Measurements from ENCODE around the gene SPANXN2.
"Not testable (repeated sequence)": the region's sequence is repeated elsewhere in the genome, so short reads cannot be mapped to it uniquely, and the experiment has no call there.

The SPANXN2 gene, protein sequence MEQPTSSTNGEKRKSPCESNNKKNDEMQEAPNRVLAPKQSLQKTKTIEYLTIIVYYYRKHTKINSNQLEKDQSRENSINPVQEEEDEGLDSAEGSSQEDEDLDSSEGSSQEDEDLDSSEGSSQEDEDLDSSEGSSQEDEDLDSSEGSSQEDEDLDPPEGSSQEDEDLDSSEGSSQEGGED
- 0 reads per million in 3 experiments for total RNA-seq

DNA sequence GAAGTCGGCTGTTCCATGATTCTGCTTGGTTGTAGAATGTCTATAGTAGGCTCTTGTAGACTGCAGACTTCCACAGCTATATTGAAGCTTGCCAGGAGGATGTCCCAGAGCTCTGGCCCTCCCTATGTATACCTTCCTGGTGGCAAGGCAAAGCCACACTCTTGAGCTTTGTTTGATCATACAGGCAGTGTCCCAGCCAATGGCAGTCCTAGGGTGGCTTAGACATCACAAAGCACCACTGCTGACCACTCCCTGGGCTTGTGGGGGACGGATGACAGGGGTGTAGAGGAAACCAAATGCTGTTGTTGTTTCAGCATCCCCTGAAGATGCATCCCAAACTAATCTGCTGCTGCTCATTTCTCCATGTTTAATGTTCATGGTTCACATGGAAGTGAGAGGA lies at the start of gene SPANXN2:
Gene SPANXN2, minus strand, starts transcription at position 101 of the 400 bp plus-strand sequence. Its CDS starts 84 bp downstream, at position 17.
- DNase-seq = not testable (repeated sequence)

DNA sequence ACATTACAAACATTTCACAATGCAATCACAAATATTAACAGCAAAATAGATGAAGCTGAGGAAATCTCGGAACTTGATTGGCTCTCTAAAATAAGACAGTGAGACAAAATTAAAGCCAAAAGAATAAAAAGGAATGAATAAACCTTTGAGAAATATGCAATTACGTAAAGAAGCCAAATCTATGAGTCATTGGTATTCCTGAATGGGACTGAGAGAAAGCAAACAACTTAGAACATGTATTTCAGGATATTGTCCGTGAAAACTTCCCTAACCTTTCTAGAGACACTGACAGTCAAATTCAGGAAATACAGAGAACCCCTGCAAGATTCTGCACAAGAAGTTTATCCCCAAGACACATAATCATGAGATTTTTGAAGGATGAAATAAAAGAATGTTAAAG lies 48.4 kb upstream of the SPANXN2 start:
- DNase-seq = no peak

DNA sequence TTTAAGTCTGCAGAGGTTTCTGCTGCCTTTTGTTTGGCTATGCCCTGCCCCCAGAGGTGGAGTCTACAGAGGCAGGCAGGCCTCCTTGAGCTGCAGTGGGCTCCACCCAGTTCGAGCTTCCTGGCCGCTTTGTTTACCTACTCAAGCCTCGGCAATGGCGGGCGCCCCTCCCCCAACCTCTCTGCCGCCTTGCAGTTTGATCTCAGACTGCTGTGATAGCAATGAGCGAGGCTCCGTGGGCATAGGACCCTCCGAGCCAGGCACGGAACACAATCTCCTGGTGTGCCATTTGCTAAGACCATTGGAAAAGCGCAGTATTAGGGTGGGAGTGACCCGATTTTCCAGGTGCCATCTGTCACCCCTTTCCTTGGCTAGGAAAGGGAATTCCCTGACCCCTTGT lies 47.2 kb upstream of the SPANXN2 start:
- DNase-seq = not testable (repeated sequence)

DNA sequence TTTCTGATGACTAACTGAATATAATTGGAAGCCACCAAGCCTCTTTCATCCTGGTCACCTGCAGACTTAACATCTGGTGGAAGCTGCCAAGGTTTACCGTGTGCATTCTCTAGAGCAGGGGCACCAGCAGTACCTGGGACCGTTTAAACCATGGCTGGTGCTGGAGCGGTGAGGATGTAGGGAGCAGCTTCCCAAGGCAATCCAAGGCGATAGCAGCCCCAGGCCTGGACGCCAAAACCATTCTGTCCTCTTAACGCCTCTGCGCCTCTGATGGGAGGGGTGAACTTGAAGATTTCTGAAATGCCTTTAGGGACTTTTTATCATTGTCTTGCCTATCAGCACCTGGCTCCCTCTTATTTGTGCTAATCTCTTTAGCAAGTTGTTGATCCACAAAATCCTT lies 37.3 kb upstream of the SPANXN2 start:
- DNase-seq = no peak

DNA sequence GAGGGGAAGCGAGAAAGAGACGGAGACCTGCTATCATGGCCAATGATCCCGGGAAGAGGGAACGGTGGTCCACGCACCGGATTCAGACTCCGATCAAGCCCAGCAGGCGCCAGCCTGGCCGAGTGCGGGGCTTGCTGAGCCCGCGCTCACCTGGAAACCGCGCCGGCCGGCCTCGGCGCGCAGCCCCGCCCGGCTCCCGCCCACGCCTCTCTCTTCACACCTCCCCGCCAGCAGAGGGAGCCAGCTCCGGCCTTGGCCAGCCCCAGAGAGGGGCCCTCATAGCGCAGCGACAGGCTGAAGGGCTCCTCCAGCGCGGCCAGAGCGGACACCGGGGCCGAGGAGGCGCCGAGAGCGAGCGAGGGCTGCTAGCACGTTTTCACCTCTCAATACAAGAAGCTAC lies 36.8 kb upstream of the SPANXN2 start:
- DNase-seq = no peak

DNA sequence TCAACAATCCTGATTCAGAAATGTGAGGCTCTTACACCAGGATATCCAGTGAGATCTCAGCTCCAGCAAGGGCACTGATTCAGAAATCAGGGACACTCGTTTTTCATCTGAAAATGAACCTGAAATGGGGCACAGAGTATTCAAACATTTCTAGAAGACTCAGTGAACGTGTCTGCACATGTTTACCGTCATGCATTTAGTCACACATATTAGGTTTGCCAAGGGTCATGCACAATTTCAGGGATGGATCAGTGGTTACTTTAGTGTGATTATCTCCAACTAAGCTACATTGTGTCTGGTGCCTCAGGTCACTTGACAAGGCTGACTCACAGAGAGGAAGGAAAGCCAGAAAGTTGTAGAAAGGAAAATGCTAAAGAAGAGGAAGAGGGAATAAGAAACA lies 33.6 kb upstream of the SPANXN2 start:
- no peak for DNase-seq

DNA sequence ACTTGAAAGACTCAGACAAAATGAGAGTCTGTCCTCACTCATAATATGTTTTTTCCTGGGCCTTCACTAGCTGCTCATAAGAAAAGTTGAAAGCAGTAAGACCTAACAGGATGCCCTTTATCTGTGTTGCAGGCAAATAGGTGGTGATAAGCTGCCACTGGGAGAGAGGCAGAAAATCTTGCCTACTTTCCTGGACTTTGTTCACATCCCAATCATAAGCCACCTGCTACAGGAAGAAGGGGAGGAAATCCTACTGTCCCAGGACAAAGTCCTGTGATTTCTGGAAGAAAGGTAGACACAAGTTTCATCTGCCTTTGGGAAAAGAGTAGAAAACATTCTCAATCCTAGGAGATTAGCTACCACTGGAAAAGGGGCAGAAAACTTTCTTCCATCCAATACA lies 13.3 kb upstream of the SPANXN2 start:
- DNase-seq = no peak

DNA sequence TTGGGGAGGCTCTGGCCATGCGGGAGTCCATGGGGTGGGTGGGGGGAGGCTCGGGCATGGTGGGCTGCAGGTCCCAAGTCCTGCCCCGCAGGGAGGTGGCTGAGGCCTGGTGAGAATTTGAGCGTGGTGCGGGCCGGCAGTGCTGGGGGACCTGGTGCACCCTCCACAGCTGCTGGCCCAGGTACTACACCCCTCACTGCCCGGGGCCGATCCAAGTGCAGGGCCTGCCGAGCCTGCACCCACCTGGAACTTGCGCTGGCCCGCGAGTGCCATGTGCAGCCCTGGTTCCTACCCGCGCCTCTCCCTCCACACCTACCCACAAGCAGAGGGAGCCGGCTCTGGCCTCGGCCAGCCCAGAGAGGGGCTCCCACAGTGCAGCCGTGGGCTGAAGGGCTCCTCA lies 5.7 kb upstream of the SPANXN2 start:
- DNase-seq = no peak

DNA sequence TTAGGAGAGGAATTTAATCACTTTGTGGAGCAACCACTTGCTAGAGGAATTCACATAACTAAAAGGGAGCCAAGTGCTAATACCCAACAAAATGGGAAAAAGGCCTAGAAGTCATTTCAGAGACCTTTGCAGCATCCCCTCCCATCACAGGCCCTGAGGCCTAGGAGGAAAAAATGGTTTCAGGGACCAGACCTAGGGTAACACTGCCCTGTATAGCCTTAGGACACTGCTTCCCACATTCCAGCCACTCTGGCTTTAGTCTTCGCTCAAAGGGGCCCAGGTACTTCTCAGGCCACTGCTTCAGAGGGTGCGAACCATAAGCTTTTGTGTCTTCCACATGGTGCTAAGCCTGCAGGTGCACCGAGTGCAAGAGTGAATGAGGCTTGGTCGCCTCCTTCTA lies 19.1 kb downstream of the SPANXN2 start:
- DNase-seq = no peak

DNA sequence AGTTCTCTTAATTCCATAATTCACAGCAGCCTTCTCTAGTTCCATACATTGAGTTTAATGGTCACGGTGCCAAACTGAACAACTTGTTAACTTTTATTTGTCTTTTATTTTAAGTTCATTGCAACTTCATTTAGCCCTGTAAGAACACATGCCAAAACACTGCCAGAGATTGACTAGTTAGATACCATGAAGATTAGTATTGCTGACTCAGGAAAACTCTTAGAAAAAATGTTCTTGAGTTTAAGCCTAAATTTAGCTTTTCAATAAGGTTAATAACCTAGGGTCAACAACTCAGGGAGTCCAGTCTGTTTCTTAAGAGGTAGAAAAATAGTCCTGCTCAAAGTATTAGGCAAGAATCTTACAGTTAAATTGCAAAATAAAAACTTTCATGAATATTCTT lies 25.7 kb downstream of the SPANXN2 start:
- DNase-seq = no peak

DNA sequence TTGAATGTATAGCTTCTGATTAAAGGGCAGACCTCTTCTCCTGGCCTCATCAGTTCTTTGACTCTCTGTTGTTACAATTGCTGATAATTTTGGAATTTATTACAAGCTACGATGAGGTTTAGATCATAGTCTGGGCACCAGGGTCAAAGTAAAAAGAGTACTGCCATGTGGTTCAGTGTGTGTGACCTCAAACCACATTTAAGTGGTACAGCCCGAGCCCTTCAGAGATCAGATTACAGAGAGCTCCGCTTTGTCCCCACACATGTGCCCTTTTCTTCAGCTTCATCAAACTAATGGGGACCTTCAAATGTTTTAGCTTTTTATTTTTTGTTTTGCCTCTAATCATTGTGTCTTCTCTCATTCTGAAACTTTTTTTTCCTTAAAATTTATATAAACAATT lies 37.1 kb downstream of the SPANXN2 start:
- DNase-seq = no peak

DNA sequence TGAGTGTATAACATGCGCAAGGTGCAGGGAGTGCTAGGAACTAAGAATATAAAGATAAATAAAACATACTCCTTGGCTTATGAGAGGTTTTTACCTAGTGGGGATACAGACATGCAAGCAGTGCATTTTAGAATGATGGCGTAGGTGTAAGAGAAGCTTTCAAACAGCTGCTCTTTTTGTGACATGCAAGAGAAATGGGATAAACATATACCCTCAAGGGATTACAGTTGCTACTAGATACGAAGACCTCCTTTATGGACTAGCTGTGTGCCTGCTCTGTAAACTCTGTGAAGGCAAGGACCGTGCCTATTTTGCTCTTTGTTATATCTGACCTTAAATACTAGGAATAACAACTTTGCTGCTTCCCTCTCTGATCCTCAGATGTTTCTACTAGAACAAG lies 45.6 kb downstream of the SPANXN2 start:
- DNase-seq = no peak

DNA sequence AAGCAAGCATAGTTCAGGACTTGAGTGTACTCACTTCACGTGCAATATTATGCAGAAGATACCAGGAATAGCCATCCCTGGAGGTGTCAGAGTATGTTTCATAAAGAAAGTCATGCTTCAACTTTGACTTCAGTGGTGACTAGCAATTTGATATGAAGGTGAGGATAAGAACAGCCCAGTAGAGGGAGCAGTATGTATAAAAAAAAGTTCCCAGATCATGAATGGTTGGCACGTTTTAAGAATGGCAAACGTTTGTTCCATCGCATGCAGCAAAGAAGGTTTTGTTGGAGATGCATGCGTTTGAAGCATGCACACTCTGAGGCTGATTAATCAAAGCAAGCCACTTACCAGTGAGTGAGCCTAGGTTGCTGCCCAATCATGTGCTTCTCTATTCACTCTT lies 51.2 kb downstream of the SPANXN2 start:
- DNase-seq = no peak

DNA sequence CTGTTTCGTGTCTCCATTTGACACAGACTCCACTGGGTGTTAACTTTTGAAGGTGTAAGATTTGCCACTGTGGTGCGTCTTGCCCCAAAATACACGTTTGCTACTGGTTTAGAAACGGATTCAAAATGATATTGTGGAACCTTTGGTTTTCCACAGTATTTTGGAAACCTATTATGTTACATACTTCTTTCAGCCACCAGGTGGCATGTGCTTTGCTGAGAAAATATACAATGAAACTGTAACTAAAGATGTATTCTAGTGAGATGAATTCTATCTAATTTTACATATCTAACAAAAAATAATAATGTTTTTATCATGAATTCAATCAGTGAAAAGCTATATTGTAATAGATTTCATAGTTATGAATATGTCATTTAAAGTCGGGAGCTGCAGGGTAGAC lies 56.2 kb downstream of the SPANXN2 start:
- no peak for DNase-seq

DNA sequence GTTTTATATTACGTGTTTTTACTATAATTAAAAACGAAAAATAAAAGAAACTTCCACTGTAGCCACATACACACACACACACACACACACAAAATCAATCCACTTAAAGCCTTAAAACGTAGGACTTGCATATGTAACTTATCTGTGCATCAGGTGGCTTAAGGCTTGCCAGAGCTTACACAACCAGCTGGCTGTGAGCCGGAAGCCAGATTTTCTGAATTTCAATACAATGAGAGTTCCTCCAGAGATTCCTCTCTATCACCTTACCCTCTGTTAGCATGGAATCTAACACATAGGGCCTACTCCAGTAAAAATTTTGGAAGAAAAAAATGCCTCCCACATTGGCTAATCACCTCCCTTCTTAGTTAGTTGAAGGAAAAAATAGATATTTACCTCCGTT lies 56.8 kb downstream of the SPANXN2 start:
- no peak for DNase-seq
